ENCODE measurements around the gene HMGCS2. TPM values are rescaled to one million over a fixed set of nuclear protein-coding genes. Genes with fewer than 3 reads are reported as not detected.

The HMGCS2 gene
- total RNA-seq (2014; rRNA removed; shearing (Covaris generic)): not detected in 2 replicates

DNA sequence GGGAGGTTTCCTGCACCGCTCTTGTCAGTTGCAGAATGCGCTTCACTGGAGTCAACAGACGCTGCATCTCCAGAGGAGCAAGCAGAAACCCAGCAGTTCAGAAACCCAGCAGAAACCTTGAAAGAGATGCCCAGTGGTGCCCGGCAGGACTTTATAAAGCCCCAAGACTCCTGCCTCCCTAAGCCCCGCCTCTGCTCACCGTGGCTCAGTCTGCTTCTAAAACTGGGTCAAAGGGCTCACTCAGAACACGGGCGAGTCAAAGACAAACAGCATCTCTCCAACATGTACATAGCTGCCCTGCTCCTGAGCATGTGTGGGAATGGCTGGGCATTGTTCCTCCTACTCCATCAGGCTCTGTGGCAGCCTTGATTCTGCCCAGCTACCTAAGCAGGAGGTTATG, at the start of gene HMGCS2:
TSS of gene HMGCS2 (minus strand) at position 128 of the 400 bp plus-strand sequence. CDS start at position 67, 61 bp downstream.
- no peak within 1 kb of the TSS for H3K4me3 ChIP-seq
- H3K4me1 ChIP-seq: peaks cover 41% of the 10 kb centered on the region
- DNase-seq: no peak
- H3K27ac ChIP-seq: no peak within 1 kb of the TSS
- H3K27me3 ChIP-seq: no peaks in the 10 kb centered on the region
- peaks cover 4% of the 10 kb centered on the region for H3K9me3 ChIP-seq (replicated peaks)
- H3K36me3 ChIP-seq: no peaks in the 10 kb centered on the region

GRCh38 chr1:119818181-119818580, 49.5 kb upstream of the HMGCS2 start:
- H3K36me3 ChIP-seq: no peaks in the 10 kb centered on the region
- DNase-seq: no peak
- H3K4me3 ChIP-seq: no peak overlapping the region
- H3K27ac ChIP-seq: no peak overlapping the region
- H3K9me3 ChIP-seq (replicated peaks): peaks cover 4% of the 10 kb centered on the region; the same call in 1 of the 2 replicates
- no peaks in the 10 kb centered on the region for H3K27me3 ChIP-seq
- peaks cover 37% of the 10 kb centered on the region for H3K4me1 ChIP-seq

GRCh38 chr1:119816407-119816806, 47.7 kb upstream of the HMGCS2 start:
- DNase-seq: no peak
- Histone ChIP-seq H3K9me3 (replicated peaks) (peaks cover 2% of the 10 kb centered on the region; the same call in 1 of the 2 replicates), H3K36me3 (no peaks in the 10 kb centered on the region), H3K4me1 (peaks cover 27% of the 10 kb centered on the region), H3K27ac (peak overlapping the region; percentile 77), H3K27me3 (no peaks in the 10 kb centered on the region), H3K4me3 (no peak overlapping the region)

DNA sequence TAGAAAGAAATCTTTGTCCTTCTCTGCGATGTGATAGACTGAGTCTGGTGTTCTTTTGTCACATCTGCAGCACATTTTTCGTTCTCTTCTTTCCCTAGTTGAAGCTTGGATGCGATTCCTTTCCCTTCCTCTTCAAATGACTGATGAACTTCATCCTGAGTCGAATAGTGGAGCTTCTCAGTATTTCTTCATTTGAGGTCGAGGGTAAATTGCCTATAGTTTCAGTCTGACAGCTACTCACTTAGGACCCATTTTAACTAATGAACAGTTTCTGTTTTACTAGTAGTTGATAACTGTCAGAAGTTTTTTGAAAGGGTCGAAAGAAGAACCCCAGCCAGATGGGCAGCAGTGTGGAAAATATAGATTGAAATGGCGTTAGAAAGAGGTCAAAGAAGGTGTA, 47.2 kb upstream of the HMGCS2 start:
- Histone ChIP-seq H3K4me1 (peaks cover 27% of the 10 kb centered on the region), H3K36me3 (no peaks in the 10 kb centered on the region), H3K9me3 (replicated peaks) (no peaks in the 10 kb centered on the region), H3K27me3 (no peaks in the 10 kb centered on the region), H3K4me3 (no peak overlapping the region), H3K27ac (peak overlapping the region; percentile 77)
- DNase-seq: no peak

GRCh38 chr1:119815361-119815760, 46.7 kb upstream of the HMGCS2 start:
- Histone ChIP-seq H3K9me3 (replicated peaks) (no peaks in the 10 kb centered on the region), H3K4me1 (peaks cover 27% of the 10 kb centered on the region), H3K4me3 (no peak overlapping the region), H3K27ac (peak overlapping the region; percentile 77), H3K27me3 (no peaks in the 10 kb centered on the region), H3K36me3 (no peaks in the 10 kb centered on the region)
- DNase-seq: peak; percentile 17 to 73

DNA sequence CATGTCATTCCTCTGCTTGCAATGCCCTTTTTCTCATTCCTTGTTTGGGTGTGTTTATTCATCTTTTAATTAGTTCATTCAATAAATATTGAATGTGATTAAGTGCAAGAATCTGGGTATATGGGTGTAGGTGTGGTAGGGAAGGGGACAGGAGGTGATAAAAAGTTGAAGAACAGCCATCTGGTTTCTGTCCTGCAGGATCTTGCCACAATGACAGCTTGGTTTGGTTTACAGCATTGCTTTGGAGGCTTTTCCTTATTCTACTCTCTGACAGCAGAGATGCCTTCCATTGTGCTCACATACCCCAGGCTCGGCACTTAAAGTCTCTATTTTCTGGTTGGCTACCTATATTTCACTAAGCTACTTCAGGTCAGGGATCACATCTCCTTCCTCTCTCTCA, 45.6 kb upstream of the HMGCS2 start:
- Histone ChIP-seq H3K4me3 (no peak overlapping the region), H3K27me3 (no peaks in the 10 kb centered on the region), H3K36me3 (no peaks in the 10 kb centered on the region), H3K9me3 (replicated peaks) (no peaks in the 10 kb centered on the region), H3K27ac (peak overlapping the region; percentile 77), H3K4me1 (peaks cover 27% of the 10 kb centered on the region)
- no peak for DNase-seq

GRCh38 chr1:119811985-119812557, 43.4 kb upstream of the HMGCS2 start:
- no peak for DNase-seq
- no peak overlapping the region for H3K4me3 ChIP-seq
- no peaks in the 10 kb centered on the region for H3K9me3 ChIP-seq (replicated peaks)
- no peak overlapping the region for H3K27ac ChIP-seq
- no peaks in the 10 kb centered on the region for H3K36me3 ChIP-seq
- peaks cover 30% of the 10 kb centered on the region for H3K4me1 ChIP-seq
- no peaks in the 10 kb centered on the region for H3K27me3 ChIP-seq

DNA sequence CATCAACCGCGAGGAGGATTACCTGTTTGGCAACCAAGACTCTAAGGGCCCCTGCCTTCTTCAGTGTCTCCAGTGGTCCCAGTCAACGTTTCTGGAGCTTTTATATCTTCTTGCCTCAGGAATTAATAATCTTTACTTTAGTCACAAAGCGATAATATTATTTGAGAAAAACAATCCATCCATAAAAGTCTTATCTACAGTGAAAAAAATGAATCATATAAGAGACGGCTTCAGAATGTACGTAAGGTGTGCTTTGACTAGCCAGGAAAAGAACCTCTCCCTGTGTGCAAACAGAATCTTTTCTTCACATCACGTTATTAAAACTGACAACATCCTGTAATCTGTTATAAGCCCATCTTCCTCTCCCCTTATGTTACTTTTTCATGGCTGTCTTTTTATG, 42.7 kb upstream of the HMGCS2 start, which contains the start of gene REG4:
TSS of gene REG4 (minus strand) at position 74 of the 400 bp plus-strand sequence. CDS start 2,691 bp downstream, outside the sequence.
- DNase-seq: no peak
- H3K4me1 ChIP-seq: peaks cover 24% of the 10 kb centered on the region
- H3K27ac ChIP-seq: no peak within 1 kb of the TSS
- H3K4me3 ChIP-seq: no peak within 1 kb of the TSS
- H3K27me3 ChIP-seq: no peaks in the 10 kb centered on the region
- H3K9me3 ChIP-seq (replicated peaks): no peaks in the 10 kb centered on the region
- H3K36me3 ChIP-seq: no peaks in the 10 kb centered on the region

- DNase-seq: peak; percentile 64 to 89
- H3K36me3 ChIP-seq: no peaks in the 10 kb centered on the region
- H3K4me1 ChIP-seq: 0 out of 2 replicates have a peak, but pooled peaks cover 3% of the 10 kb centered on the region
- H3K9me3 ChIP-seq (replicated peaks): no peaks in the 10 kb centered on the region
- H3K27me3 ChIP-seq: no peaks in the 10 kb centered on the region
- H3K4me3 ChIP-seq: peak overlapping the region; percentile 14; the same call in 1 of the 2 replicates
- H3K27ac ChIP-seq: no peak overlapping the region
These were observed 40.4 kb upstream of the HMGCS2 start for GRCh38 chr1:119808972-119809550.

GRCh38 chr1:119808491-119808890, 39.8 kb upstream of the HMGCS2 start:
- H3K27ac ChIP-seq: no peak overlapping the region
- no peak overlapping the region for H3K4me3 ChIP-seq
- no peaks in the 10 kb centered on the region for H3K9me3 ChIP-seq (replicated peaks)
- H3K27me3 ChIP-seq: no peaks in the 10 kb centered on the region
- DNase-seq: peak in 1 of 2 experiments; percentile 29
- no peaks in the 10 kb centered on the region for H3K36me3 ChIP-seq
- H3K4me1 ChIP-seq: 0 out of 2 replicates have a peak, but pooled peaks cover 3% of the 10 kb centered on the region

GRCh38 chr1:119806489-119806888, 37.8 kb upstream of the HMGCS2 start:
- 0 out of 2 replicates have a peak, but pooled peaks cover 3% of the 10 kb centered on the region for H3K4me1 ChIP-seq
- no peaks in the 10 kb centered on the region for H3K9me3 ChIP-seq (replicated peaks)

DNA sequence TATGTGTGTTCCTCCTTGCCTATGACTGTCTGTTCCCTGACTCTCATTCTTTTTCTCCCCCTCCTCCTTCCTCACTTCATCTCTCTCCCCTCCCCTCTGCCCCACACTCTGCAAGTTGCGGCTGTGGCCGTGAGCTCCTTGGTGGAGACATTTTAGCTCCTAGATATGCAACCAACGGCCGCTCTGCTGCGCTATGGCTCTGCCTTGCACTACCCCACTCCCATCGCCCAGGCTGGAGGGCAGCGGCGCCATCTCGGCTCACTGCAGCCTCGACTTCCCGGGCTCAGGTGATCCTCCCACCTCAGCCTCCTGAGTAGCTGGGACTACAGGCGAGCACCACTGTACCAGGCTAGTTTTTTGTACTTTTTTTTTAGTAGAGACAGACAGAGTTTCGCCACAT, 37.0 kb upstream of the HMGCS2 start:
- Histone ChIP-seq H3K27me3 (no peaks in the 10 kb centered on the region), H3K4me1 (0 out of 2 replicates have a peak, but pooled peaks cover 3% of the 10 kb centered on the region), H3K9me3 (replicated peaks) (no peaks in the 10 kb centered on the region), H3K4me3 (no peak overlapping the region), H3K36me3 (no peaks in the 10 kb centered on the region), H3K27ac (no peak overlapping the region)
- no peak for DNase-seq

More at GRCh38 chr1:119806489-119806888, 37.8 kb upstream of the HMGCS2 start:
- H3K36me3 ChIP-seq: no peaks in the 10 kb centered on the region
- DNase-seq: no peak
- no peak overlapping the region for H3K27ac ChIP-seq
- no peak overlapping the region for H3K4me3 ChIP-seq
- H3K27me3 ChIP-seq: no peaks in the 10 kb centered on the region

DNA sequence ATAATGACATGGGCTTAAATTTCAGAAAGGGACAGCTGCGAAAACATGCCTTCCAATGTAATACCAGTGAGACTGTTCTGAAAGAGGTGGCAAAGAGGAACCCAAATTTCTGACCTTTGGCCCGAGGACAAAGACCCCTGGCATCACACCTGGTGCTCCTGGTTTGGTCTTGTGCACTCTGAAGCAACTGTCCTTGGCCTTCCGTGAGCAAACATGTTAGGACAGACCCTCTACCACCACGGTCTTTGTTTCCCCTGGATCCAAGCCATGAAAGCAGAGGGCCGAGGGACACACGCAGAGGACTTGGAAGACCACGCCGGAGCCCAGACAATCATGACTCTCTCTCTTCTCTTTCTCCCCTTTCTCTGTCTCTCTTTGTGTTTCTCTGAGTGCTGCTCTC, 36.5 kb upstream of the HMGCS2 start:
- no peaks in the 10 kb centered on the region for H3K36me3 ChIP-seq
- H3K4me1 ChIP-seq: 0 out of 2 replicates have a peak, but pooled peaks cover 3% of the 10 kb centered on the region
- no peaks in the 10 kb centered on the region for H3K9me3 ChIP-seq (replicated peaks)
- no peak for DNase-seq
- H3K27ac ChIP-seq: no peak overlapping the region
- H3K27me3 ChIP-seq: no peaks in the 10 kb centered on the region
- no peak overlapping the region for H3K4me3 ChIP-seq

DNA sequence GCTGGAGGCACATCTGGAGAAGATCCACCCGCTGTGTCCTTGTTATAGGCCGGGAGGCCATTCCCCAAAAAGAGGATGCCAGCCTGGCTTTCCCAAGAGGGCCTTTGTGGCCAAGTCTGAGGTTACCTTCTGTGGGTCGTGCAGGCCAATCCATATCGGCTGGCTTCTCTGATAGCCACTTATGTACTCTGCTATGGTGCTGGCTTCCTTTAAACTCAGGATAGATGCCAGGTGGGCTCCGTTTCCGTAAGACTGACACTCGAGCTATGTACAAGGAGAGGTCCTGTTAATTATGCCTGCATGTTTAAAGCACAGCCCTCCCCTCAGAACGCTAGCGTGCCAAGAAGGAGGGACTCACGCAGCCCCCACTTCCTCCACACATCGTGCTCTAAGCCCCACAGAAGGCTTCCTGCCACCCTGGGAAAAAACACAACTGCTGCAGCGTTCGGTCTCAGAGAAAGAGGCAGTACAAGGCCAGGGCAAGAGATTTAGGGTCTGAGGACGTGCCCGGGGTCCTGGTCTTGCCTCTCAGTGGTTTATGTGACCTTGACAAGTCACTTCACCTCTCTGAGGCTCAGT, 31.0 kb upstream of the HMGCS2 start:
- H3K36me3 ChIP-seq: no peaks in the 10 kb centered on the region
- no peaks in the 10 kb centered on the region for H3K27me3 ChIP-seq
- H3K27ac ChIP-seq: no peak overlapping the region
- no peaks in the 10 kb centered on the region for H3K9me3 ChIP-seq (replicated peaks)
- DNase-seq: no peak
- peaks cover 13% of the 10 kb centered on the region; the same call in 1 of the 2 replicates for H3K4me1 ChIP-seq
- H3K4me3 ChIP-seq: no peak overlapping the region

- no peaks in the 10 kb centered on the region for H3K27me3 ChIP-seq
- H3K9me3 ChIP-seq (replicated peaks): no peaks in the 10 kb centered on the region
- H3K36me3 ChIP-seq: no peaks in the 10 kb centered on the region
- no peak for DNase-seq
- no peak overlapping the region for H3K27ac ChIP-seq
- no peak overlapping the region for H3K4me3 ChIP-seq
- H3K4me1 ChIP-seq: peaks cover 13% of the 10 kb centered on the region; the same call in 1 of the 2 replicates
These were observed 30.3 kb upstream of the HMGCS2 start for GRCh38 chr1:119799003-119799402.
